Measurements from ENCODE around the gene ZNF276. TPM values are rescaled to one million over a fixed set of nuclear protein-coding genes. Genes with fewer than 3 reads are reported as not detected.

The ZNF276 gene
- total RNA-seq, 1 experiment from 2014 or later: 19.9 TPM

DNA sequence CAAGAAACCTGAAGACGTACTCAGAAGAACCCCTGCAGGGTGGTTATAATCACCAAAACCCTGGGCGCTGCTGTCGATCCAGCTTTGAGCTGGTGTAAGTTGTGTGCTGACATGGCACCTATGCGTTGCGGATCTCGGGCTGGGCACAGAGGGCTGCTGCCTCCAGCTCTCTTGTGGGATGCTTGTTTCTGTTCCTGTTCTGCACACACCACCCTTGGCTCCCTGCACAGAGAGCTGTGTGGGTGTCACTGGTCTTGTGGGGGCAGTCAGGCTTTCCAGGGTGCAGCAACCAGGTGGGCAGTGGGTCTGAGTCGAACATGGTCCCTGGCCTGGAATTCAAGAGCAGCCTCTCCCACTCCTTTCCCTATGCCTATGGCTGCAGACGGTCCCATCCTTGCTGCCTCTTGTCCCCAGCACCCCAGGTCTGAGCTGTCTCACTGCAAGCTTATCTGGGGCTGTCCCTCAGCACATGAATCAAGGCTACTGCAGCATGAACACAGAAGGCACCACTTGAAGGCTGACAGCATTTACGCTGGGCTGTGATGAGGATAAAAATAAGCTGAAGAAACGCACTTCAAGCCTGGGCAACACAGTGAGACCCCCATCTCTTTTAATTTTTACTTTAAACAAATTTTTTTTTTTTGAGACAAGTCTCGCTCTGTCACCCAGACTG, 20.1 kb downstream of the ZNF276 start:
- CTCF ChIA-PET: no interaction called here
- in situ Hi-C loops (cut with HindIII; ENCODE audit: low pct_unique_long_range_greater_than_20kb, low sequenced_read_pairs): no loop called here
- no peaks in the 10 kb centered on the region for H3K4me1 ChIP-seq (ENCODE audit: control insufficient read depth, insufficient read depth, low read length)
- POLR2A ChIA-PET: no interaction called here
- no peak overlapping the region for H3K4me3 ChIP-seq (ENCODE audit: low read depth in 2 of 2, low read length in 2 of 2)
- intact Hi-C loops (cut with micrococcal nuclease; ENCODE audit: unreplicated experiment): no loop called here
- DNase-seq (ENCODE audit: low read depth, low spot score): no peak
- no peak overlapping the region for H3K27ac ChIP-seq (ENCODE audit: low read length)
- H3K27me3 ChIP-seq (ENCODE audit: control insufficient read depth, insufficient read depth, low read length): no peaks in the 10 kb centered on the region
- H3K9me3 ChIP-seq (ENCODE audit: control insufficient read depth, insufficient read depth, low read depth, low read length): no peaks in the 10 kb centered on the region
- TF ChIP-seq REST (IDR thresholded peaks at IDR 0.05; ENCODE audit: insufficient read depth in 1 of 2, low read depth in 2 of 2, low read length in 1 of 2) (no peak), POLR2AphosphoS5 (IDR thresholded peaks at IDR 0.05; ENCODE audit: low read depth, low read length) (0 out of 2 replicates have a peak, but pooled peaks have one; percentile 43), TCF7L2 (IDR thresholded peaks at IDR 0.05; ENCODE audit: low read depth, low read length) (no peak)
- BruUV-seq (replicated peaks): no TSS peak
- no peak for ATAC-seq
- peaks cover 6% of the 10 kb centered on the region; the same call in 1 of the 2 replicates for H3K36me3 ChIP-seq (ENCODE audit: control insufficient read depth, insufficient read depth, low read length)

- H3K27ac ChIP-seq (ENCODE audit: low read length): no peak overlapping the region
Measured at GRCh38 chr16:89742948-89743347, 21.6 kb downstream of the ZNF276 start.

More at GRCh38 chr16:89742948-89743347, 21.6 kb downstream of the ZNF276 start:
- TF ChIP-seq SIN3A (IDR thresholded peaks at IDR 0.05; ENCODE audit: borderline replicate concordance, insufficient read depth, low read depth, low read length) (no peak), TCF7L2 (IDR thresholded peaks at IDR 0.05; ENCODE audit: low read depth, low read length) (no peak), POLR2AphosphoS5 (IDR thresholded peaks at IDR 0.05; ENCODE audit: low read depth, low read length) (no peak), CTCF (IDR thresholded peaks at IDR 0.05) (no peak), REST (IDR thresholded peaks at IDR 0.05; ENCODE audit: insufficient read depth in 1 of 2, low read depth in 2 of 2, low read length in 1 of 2) (no peak)
- intact Hi-C loops (cut with micrococcal nuclease; ENCODE audit: unreplicated experiment) (no loop called here), in situ Hi-C loops (cut with HindIII; ENCODE audit: low pct_unique_long_range_greater_than_20kb, low sequenced_read_pairs) (no loop called here)
- Histone ChIP-seq H3K4me1 (ENCODE audit: control insufficient read depth, insufficient read depth, low read length) (no peaks in the 10 kb centered on the region), H3K4me3 (ENCODE audit: low read depth in 2 of 2, low read length in 2 of 2) (no peak overlapping the region), H3K9me3 (ENCODE audit: control insufficient read depth, insufficient read depth, low read depth, low read length) (no peaks in the 10 kb centered on the region), H3K36me3 (ENCODE audit: control insufficient read depth, insufficient read depth, low read length) (peaks cover 3% of the 10 kb centered on the region; the same call in 1 of the 2 replicates), H3K27me3 (ENCODE audit: control insufficient read depth, insufficient read depth, low read length) (no peaks in the 10 kb centered on the region)
- ChIA-PET CTCF (interaction anchor here (0.6 to 0.8 kb wide), 2 partner anchors 43 to 176 kb away, joined by 6 to 8 read pairs; no protein-coding TSS in a partner anchor), POLR2A (no interaction called here)
- ATAC-seq (no peak), DNase-seq (ENCODE audit: low read depth, low spot score) (no peak)
- no TSS peak for BruUV-seq (replicated peaks)

Measured in Panc1 (cell line).